HG02852 (cell line): ENCODE measurements around the gene C4BPA.

Experiments
- ATAC-seq: cut with Tn5 transposase; IDR thresholded peaks from one replicate; pipeline ENCODE4 v1.9.1; 2021; ENCODE audit warnings: mild to moderate bottlenecking, moderate library complexity; ENCODE audit not compliant: unreplicated experiment

The C4BPA gene

GRCh38 chr1:207103892-207104373 is at the start of gene C4BPA:
Gene C4BPA (plus strand): TSS chr1:207104233. CDS start chr1:207113026, 8,793 bp downstream.
- ATAC-seq = no peak

GRCh38 chr1:207054491-207054890 is 49.5 kb upstream of the C4BPA start:
- no peak for ATAC-seq

GRCh38 chr1:207055386-207056001 is 48.5 kb upstream of the C4BPA start:
- no peak for ATAC-seq

- no peak for ATAC-seq
Observed at GRCh38 chr1:207056673-207057072, 47.4 kb upstream of the C4BPA start.

GRCh38 chr1:207058252-207058651 is 45.8 kb upstream of the C4BPA start:
- ATAC-seq = no peak

GRCh38 chr1:207058878-207059867 is 44.9 kb upstream of the C4BPA start:
- no peak for ATAC-seq

- ATAC-seq = no peak
Observed at GRCh38 chr1:207059881-207060280, 44.2 kb upstream of the C4BPA start.

- no peak for ATAC-seq
Observed at GRCh38 chr1:207060596-207060995, 43.4 kb upstream of the C4BPA start.

- no peak for ATAC-seq
Observed at GRCh38 chr1:207062058-207062457, 42.0 kb upstream of the C4BPA start.

GRCh38 chr1:207063014-207063413 is 41.0 kb upstream of the C4BPA start:
- no peak for ATAC-seq

GRCh38 chr1:207064561-207064960 is 39.5 kb upstream of the C4BPA start:
- no peak for ATAC-seq

GRCh38 chr1:207067185-207067584 is 36.8 kb upstream of the C4BPA start:
- no peak for ATAC-seq

GRCh38 chr1:207067665-207068064 is 36.4 kb upstream of the C4BPA start:
- ATAC-seq = no peak

GRCh38 chr1:207069061-207069460 is 35.0 kb upstream of the C4BPA start:
- ATAC-seq = no peak

GRCh38 chr1:207069858-207070506 is 34.1 kb upstream of the C4BPA start:
- ATAC-seq = peak; percentile 70

GRCh38 chr1:207070811-207071210 is 33.2 kb upstream of the C4BPA start:
- ATAC-seq = no peak

GRCh38 chr1:207071426-207071825 is 32.6 kb upstream of the C4BPA start:
- ATAC-seq = no peak

- no peak for ATAC-seq
Observed at GRCh38 chr1:207072233-207072632, 31.8 kb upstream of the C4BPA start.

- ATAC-seq = no peak
Observed at GRCh38 chr1:207073906-207074820, 29.9 kb upstream of the C4BPA start.

- no peak for ATAC-seq
Observed at GRCh38 chr1:207076181-207076955, 27.7 kb upstream of the C4BPA start.
